Right ventricle myocardium superior (tissue), 1 donor: ENCODE measurements around the gene KCNC2. TPM values are rescaled to one million over a fixed set of nuclear protein-coding genes. Genes with fewer than 3 reads are reported as not detected.

Source experiments
- ATAC-seq: fragments of 200-7000 bp; cut with Tn5 transposase; one replicate; pipeline ENCODE4 v1.9.1; 2020; ENCODE audit warnings: mild to moderate bottlenecking; ENCODE audit not compliant: poor library complexity
- DNase-seq: peaks from one replicate; pipeline ENCODE4 v3.0.0-alpha.2; 2020
- intact Hi-C: fragments of 100-400 bp; cut with DNase I; formaldehyde crosslinking; loops from one replicate; pipeline ENCODE4 v1.11.2; 2022
- total RNA-seq: library from RNA; stranded (reverse); fragmentation: NEBNext Ultra II Directional; extraction: Animal tissue kit (Norgen Biotek cat#: 25700); gene quantifications from one replicate; pipeline ENCODE4 v1.2.1, GENCODE V29; 2021
- donor health status: DM: no; HTN: yes; CAD: no; lungs with severe emphysema.

The KCNC2 gene
- total RNA-seq, 1 donor from 2014 or later: not detected

DNA sequence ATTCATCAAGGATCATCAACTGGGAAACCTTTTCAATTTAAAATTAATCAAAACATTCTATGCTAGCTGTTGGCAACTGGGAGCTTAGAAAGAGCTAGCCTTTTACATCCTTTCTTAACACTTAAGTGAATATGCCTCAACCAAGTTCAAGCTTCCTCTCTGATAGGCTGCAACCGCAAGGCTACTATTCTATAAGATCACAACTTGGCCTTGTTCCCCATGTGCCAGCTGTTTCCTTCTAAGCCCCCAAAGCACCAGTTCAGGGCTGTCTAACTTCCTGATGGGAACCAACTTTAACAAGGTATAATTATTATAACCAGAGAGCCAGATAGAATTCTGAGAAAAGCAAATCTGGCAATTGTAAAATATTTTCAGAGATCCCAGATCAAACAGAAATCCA lies 37.0 kb downstream of the KCNC2 start:
- intact Hi-C loops: no loop called here
- DNase-seq (no peak), ATAC-seq (no peak)

DNA sequence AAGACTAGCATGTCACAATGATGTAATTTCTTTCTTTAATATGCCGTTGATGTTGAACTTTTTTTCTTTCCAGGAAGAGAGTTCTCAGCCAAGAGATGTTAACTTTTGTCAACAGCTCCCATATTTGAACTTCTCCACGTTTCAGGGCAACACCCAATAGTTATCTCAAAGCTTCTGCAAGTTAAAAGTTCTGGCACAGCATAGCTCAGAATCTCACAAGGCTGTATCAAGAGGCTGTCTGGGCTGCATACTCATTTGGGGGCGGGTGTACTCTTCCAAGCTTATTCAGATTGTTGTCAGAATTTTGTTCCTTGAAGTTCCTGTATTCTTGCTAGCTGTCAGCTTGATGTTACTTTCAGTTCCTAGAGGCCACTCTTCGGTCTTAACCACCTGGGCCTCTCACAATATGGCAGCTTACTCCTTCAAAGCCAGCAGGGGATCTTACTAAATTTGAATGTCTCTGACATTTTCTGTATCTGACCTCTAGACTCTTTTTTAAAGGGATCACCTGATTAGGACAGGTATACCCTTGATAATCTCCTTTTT lies 38.9 kb downstream of the KCNC2 start:
- DNase-seq (no peak), ATAC-seq (no peak)
- intact Hi-C loops: no loop called here

DNA sequence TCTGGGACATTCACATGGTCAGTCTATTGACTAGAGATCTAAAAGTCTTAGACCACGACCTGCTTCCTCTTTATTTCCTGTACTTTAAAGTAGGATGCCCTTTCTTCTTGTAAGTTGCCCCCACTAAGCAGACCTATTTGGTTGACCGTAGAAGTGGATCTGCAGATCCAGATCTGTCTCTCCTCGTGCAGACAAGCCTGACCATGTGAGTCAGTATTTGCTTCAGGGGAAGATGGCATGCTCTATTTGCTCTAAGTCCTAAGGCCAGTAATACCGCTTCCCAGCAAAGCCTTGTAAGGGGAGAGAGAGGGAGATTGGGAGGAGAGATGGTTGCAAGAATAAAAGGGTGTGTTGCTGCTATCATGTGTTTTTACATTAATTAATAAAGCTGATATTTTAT lies 46.8 kb downstream of the KCNC2 start:
- ATAC-seq (no peak), DNase-seq (no peak)
- intact Hi-C loops: no loop called here

DNA sequence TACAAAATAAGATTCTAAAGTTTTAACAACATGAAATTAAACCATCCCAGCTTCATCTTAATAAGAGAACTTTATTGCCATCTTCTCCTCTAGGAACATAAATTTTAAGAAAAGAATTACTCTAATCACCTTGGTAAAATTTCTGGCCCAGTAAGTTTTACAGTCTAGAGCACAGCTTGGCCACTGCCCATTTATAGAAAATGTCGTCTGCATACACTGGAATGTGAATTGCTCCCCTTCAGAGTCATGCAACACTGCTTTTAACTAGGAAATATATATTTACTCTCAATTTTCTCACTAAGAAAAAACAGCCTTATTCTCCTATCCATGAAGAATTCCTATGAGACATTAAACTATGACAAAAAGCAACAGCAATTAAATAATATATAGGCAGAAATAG lies 48.2 kb downstream of the KCNC2 start:
- DNase-seq (no peak), ATAC-seq (no peak)
- intact Hi-C loops: no loop called here

DNA sequence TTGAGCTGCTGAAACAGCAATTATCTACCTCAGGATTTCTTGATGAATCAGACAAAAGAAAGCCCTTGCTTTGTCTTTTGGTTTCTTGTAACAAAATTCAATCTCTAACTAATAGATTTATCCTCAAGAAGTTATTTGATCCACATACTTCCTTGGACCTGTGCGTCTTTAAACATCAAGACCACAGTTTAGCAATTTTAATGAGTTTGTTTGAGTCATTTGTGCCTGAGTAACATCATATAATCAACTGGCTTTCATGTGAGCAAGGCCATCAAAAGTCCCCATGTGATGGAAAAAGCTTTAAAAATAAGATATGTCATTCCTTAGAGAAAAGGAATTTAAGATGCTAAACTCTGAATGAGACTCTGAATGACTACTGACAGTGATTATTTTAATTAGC lies 52.3 kb downstream of the KCNC2 start:
- ATAC-seq: no peak
- no peak for DNase-seq
- intact Hi-C loops: no loop called here

DNA sequence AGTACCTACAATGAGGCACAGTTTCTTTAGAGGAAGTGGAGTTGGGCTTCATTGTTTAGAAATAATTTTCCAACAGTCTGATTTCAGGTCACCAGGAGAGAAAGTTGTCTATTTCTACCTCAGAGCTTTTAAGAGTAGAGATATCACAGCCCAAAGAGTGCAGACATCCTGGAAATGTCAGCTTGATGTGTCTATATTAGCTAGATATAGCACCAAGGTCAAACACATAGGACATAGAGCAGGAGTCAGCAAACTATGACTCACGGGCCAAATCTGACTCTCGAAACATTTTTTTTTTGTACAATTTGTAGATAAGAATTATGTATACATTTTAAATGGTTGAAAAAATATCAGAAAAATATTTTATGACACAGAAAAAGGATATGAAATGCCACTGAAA lies 53.7 kb downstream of the KCNC2 start:
- DNase-seq (no peak), ATAC-seq (no peak)
- intact Hi-C loops: no loop called here

DNA sequence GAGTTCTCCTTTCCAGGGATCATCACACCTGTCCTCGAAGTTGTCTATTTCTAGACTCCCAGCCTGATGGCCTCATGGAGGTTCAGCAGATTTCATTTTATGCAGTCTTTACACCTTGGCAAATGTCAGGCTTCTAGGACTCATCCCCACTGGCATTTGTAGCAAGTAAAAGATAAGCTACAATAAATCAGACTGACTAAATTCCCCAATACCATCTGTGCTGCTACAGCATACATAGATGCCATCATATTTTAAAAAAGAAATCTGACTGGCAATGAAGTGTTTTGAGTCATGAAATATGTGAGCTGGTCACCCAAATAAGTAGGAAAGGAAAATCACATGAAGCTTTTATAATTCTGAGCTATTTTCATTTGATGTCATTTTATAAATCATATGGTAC lies 55.3 kb downstream of the KCNC2 start:
- no peak for ATAC-seq
- intact Hi-C loops: no loop called here
- no peak for DNase-seq

DNA sequence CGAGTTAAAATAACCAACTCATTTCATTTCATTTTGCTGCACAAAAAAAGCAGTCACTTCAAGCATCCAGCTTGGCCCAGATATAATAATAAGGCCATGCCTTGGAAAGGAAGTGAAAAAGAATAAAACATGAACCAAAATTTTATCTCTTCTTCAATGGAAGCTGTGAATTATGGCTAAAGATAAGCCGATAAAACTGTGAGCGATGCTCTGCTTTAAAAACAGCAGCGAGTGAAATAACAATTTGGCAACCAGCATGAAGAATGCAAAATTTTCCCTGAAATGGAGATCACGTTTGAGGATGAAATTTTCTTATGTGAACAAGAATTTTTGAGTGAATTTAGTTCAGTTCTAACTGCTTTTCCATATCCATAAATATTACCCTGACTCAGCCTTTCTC lies 70.4 kb downstream of the KCNC2 start:
- no peak for ATAC-seq
- intact Hi-C loops: no loop called here
- no peak for DNase-seq

DNA sequence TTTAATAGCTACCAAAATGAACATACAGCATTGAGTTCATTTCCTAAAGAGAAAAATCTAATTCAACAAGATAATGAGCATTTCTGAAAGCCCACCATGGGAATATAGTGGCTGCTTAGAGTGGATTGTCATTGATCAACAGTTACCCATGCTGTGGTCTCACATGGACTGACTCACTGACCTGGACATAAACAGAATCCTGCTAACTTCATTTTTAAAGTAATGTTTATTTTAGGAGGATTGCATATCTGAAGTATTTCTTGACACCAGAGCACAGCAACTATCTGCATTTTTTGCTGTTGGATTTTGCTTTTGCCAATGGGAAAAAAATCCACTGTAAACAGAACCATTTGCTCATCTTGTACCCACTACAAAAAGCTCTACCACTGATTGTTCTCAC lies 71.7 kb downstream of the KCNC2 start:
- ATAC-seq (no peak), DNase-seq (no peak)
- intact Hi-C loops: no loop called here

DNA sequence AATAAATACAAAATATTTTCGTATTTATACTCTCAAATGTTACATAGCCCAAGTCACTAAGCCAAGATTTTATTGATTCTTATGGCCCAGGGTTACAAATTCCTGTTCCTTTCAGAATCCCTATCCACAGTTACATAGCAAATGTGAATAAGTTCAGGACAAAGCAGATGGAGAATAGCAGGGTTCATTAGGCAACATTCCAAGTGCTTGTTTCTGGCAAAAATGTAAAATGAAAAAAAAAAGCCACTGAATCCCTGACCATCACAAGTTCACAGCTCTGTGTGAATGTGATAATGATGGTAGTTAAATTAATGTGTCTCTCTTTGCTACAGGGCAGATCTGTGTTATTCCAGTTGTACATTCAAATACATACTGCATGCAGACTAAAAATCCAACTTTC lies 74.6 kb downstream of the KCNC2 start:
- intact Hi-C loops: no loop called here
- ATAC-seq (no peak), DNase-seq (no peak)

DNA sequence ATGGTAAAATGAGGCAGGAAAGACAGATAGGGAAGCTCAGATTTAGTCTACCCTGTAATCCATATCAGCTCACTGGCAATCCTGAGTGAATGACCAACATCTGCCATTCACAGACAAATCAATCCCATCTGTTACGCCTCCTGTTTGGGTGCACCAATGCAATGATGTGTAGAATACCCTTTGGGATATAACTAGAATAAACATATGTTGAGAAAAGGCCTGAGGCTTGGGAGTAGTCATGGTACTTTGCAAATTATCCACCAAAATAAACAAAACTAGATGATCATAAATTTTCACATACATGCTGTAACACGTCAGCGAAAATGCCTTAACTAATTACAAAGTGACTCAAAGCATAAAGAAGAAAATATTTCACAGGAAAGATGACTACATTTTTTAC lies 78.8 kb downstream of the KCNC2 start:
- DNase-seq: no peak
- intact Hi-C loops: no loop called here
- ATAC-seq: no peak

DNA sequence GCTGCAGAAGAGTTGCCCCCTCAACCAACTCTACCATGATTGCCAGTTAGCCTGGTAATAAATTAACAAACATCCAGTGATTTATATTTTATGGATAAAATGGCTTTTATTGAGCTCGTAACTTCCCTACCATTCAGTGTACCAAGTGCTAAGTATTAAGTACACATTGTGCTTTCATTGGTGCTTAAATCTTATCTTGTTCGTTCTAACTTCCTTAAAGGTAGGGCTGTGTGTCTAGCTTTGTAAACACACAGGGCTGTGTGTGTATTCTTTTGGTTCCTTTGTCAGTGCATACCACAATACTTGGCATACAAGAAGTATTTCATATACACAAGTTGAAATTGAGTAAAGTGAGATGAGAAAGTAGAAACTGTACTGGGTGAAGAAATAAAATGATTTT lies 80.4 kb downstream of the KCNC2 start:
- ATAC-seq (no peak), DNase-seq (no peak)
- intact Hi-C loops: no loop called here

DNA sequence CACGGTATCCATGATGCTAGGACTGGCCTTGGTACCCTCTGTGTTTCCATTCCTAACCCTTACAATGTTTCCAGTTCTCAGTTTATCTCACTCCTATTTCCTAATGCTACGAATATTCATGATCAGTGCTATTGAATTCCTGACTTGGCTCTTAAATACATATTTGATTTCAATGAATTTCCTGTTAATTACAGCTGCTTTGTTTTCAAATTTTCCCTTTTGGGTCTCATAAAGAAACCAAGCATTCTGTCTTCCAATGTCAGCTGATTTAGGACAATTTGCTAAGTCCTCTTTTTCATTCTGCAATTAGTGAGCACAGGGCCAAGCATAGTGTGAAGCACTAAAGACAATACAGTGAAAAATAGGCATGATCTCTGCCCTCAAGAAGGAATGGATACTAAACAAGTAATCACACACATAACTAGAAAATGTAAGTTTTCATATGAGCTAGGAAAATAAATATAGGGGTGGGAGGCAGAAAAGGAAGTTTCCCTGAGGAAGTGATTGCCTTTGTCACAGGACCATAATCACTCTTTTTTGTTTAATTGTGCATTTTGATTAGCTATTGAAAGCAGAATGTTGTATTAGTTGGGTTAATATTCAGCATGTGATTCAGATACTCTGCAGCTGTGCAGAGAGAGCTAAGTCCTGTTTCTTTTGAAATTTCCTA lies 88.5 kb downstream of the KCNC2 start:
- intact Hi-C loops: no loop called here
- DNase-seq: no peak
- ATAC-seq: no peak

DNA sequence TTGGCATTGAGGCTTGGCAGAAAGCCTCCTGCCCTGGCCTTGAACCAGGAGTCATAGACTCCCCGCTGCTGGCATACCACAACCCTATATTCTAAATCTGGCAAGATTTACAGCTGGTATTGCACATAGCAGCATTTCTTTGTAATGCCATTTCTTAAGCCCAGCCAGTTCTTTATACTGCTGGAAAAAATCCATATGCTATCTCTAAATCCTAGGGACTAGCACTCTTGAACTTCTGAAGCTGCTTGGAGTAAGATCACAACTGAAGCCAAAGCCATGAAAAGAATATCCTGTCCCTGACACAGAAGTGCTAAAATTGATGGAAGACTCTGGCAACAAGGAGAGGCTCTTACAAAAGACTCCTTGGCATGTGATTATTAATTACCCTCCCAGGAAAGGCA lies 89.3 kb downstream of the KCNC2 start:
- intact Hi-C loops: no loop called here
- DNase-seq (no peak), ATAC-seq (no peak)

DNA sequence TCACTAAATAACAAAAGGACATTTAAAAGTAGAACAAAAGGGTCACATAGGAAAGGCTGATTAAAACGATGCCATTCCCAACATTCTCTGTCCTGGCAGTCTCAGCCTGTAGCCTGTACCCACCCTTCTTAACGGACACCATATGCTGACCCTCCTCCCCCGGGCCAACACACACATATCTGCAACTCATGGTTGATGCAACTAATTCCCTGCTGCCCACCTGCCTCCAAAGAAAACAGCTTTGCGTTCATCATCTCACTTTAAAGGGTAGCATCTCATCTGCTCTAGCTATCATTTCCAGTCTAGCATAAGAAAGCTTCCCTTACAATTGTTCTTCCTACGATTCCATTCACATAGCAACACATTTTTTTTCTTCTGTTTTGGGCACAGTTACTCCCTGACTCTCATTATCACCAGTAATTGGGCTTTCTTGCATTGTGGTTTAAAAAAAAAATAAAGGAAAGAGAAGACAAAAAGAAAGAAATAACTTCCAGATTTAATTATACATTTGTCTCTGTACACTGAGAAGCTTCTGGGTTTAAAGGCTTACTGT lies 92.9 kb downstream of the KCNC2 start:
- intact Hi-C loops: no loop called here
- DNase-seq (no peak), ATAC-seq (no peak)

DNA sequence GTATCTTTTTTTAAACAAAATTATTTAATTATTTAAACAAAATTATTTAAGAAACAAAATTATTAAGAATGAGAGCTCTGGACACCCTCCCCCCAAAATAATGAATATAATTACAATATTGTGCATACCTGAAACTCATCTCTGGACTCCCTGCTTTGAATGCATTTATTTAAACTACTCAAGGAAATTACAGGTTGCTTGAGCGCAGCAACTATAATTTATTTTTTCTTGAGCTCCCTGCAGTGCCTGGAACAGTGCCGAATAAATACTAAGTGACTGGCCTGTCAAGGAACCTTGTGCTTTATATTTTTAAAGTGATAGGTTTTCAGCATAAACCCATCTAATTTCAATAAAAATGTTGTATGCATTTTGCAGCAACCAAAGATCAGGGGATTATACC lies 93.9 kb downstream of the KCNC2 start:
- DNase-seq (no peak), ATAC-seq (no peak)
- intact Hi-C loops: no loop called here

DNA sequence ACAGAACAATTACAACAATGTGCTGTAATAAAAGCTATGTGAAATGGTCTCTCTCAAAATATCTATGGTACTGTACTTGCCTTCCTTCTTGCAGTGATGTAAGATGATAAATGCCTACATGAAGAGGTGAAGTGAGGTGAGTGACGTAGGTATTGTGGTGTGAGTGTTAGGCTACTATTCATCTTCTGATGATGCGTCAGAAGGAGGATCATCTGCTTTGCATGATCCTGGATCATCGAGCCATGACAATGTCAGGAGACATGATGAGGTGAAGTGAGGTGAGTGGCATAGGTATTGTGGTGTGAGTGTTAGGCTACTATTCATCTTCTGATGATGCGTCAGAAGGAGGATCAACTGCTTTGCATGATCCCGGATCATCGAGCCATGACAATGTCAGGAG lies 105.8 kb downstream of the KCNC2 start:
- intact Hi-C loops: no loop called here
- ATAC-seq (no peak), DNase-seq (no peak)

DNA sequence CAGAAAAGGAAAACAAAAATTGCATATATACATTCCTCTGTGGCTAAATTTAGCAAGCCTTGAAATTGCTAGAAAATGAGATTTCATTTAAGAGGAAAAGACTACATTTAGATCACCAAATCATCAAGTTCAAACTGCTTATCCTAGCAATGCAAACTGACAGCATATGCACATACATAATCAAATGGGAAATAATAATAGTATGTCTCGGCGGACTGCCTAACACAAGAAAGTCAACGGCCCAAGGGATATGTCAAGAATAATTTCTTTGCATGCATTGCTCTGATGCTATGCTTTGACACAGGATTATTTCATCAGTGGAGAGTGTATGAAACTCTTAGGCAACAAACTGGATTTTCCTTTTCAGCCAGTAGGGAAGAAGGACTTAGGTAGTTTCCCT lies 107.9 kb downstream of the KCNC2 start:
- ATAC-seq: no peak
- no peak for DNase-seq
- intact Hi-C loops: no loop called here

DNA sequence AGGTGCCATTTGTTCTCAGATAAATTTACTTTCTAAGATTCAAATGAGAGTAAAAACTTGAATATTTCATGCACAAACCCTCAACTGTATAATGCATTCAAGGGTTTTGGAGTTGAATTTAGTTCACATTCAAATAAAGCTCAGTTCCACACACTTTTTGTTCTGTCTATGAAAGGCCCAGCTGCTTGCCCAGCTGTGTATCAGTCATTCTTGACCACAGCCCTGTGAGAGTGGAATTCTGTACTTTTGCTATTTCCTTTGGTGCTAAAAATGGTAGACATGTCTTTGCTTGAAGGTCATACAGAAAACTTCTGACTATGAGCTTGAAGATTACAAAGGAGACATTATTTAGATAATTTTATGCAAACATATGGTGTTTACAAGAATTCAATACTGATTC lies 110.4 kb downstream of the KCNC2 start:
- ATAC-seq (no peak), DNase-seq (no peak)
- intact Hi-C loops: no loop called here

DNA sequence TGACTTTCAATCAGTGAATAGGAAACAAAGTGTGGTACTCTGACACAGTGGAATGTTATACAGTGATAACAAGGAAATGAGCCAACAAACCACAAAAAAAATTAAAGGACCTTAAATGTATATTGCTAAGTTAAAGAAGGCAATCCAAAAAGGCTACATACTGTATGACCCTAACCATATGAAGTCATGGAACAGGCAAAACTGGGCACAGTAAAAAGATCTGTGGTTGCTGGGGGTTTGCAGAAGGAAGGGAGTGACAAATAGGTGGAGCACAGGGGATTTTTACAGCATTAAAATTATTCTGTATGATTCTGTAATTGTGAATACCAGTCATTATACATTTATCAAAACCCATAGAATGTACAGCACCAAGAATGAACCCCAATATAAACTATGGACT lies 112.6 kb downstream of the KCNC2 start:
- DNase-seq: no peak
- intact Hi-C loops: no loop called here
- ATAC-seq: no peak

DNA sequence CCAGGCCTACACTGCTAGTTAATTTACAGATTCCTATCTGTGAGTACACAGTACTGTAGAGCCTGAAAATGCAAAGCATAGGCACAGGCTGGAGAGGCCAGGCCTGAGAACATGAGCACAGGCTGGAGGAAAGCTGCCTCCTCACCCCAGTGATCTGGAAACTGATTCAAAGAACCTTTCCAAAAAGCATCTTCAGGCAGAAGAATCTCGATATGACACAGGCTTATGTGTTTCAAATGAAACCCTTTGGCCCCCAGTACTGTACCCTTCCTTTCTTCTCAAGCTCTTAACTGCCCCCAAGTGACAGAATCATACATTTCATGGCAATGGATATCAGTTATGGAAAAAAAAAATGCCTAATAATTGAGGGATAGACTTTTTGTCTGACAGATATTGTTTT lies 122.0 kb downstream of the KCNC2 start:
- DNase-seq: no peak
- intact Hi-C loops: no loop called here
- ATAC-seq: no peak
